Muscle layer of colon (tissue), 2 donors: ENCODE measurements around the gene SERPINB8.
"Not testable (repeated sequence)": the region's sequence is repeated elsewhere in the genome, so short reads cannot be mapped to it uniquely, and the experiment has no call there.

Source experiments
- H3K27ac ChIP-seq: one replicate; pipeline ENCODE4 v1.7.0; 2013; ENCODE audit warnings: low read depth, mild to moderate bottlenecking, low read length, moderate library complexity
- H3K27me3 ChIP-seq, 2 donors: one replicate each; pipeline ENCODE4 v1.7.0; 2013; ENCODE audit warnings: low read length in 2 of 2, mild to moderate bottlenecking in 2 of 2; ENCODE audit not compliant: insufficient read depth in 2 of 2, control insufficient read depth in 1 of 2
- H3K36me3 ChIP-seq: one replicate; pipeline ENCODE4 v1.7.0; 2013; ENCODE audit warnings: mild to moderate bottlenecking, low read length; ENCODE audit not compliant: insufficient read depth
- H3K4me1 ChIP-seq: one replicate; pipeline ENCODE4 v1.7.0; 2013; ENCODE audit warnings: mild to moderate bottlenecking, low read length; ENCODE audit not compliant: insufficient read depth
- H3K4me3 ChIP-seq, 2 donors: one replicate each; pipeline ENCODE4 v1.7.0; 2013; ENCODE audit warnings: low read length in 2 of 2, low read depth in 1 of 2, mild to moderate bottlenecking in 1 of 2, moderate library complexity in 1 of 2
- H3K9ac ChIP-seq: one replicate; pipeline ENCODE4 v1.7.0; 2013; ENCODE audit warnings: low read length
- H3K9me3 ChIP-seq: one replicate; pipeline ENCODE4 v1.7.0; 2013; ENCODE audit warnings: mild to moderate bottlenecking, low read length
- donor health status: abdominal sarcoma.
- donor health status: Adenocarcinoma of cecum.

SERPINB8 gene, protein sequence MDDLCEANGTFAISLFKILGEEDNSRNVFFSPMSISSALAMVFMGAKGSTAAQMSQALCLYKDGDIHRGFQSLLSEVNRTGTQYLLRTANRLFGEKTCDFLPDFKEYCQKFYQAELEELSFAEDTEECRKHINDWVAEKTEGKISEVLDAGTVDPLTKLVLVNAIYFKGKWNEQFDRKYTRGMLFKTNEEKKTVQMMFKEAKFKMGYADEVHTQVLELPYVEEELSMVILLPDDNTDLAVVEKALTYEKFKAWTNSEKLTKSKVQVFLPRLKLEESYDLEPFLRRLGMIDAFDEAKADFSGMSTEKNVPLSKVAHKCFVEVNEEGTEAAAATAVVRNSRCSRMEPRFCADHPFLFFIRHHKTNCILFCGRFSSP

GRCh38 chr18:63969942-63970808, at the start of gene SERPINB8:
SERPINB8 (plus strand) TSS chr18:63970081; CDS start chr18:63978309, 8,228 bp downstream.
- H3K4me3 ChIP-seq: peak within 1 kb of the TSS; percentile 63 to 76

GRCh38 chr18:63922049-63922448, 47.8 kb upstream of the SERPINB8 start:
- Histone ChIP-seq H3K27me3 (no peaks in the 10 kb centered on the region), H3K9ac (no peak overlapping the region), H3K4me3 (no peak overlapping the region), H3K9me3 (no peaks in the 10 kb centered on the region), H3K36me3 (no peaks in the 10 kb centered on the region), H3K4me1 (no peaks in the 10 kb centered on the region), H3K27ac (no peak overlapping the region)

More at GRCh38 chr18:63969942-63970808, at the start of gene SERPINB8:
- H3K27ac ChIP-seq: peak within 1 kb of the TSS; percentile 90
- no peaks in the 10 kb centered on the region for H3K36me3 ChIP-seq
- H3K9ac ChIP-seq: peak within 1 kb of the TSS; percentile 59
- no peaks in the 10 kb centered on the region for H3K27me3 ChIP-seq
- H3K4me1 ChIP-seq: peaks cover 7% of the 10 kb centered on the region
- H3K9me3 ChIP-seq: no peaks in the 10 kb centered on the region

DNA sequence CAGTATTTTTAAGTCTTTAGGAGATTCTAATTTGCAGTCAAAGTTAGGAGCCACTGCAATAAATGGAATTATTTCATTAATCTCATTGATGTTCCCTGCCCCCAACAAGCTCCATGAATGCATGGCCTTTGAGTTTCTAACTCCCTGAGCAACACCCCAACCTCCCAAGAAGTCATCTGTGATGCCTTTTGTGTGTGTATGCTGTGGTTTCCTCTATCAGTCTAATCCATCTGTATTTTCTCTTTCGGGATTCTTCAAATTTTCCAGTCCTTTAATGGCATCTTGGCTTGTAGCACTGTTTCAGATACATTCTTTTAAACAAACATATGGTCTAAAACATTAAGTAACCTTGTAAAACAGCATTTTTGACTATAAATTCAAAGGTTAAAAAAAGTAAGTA, 45.3 kb upstream of the SERPINB8 start:
- Histone ChIP-seq H3K27ac (no peak overlapping the region), H3K27me3 (no peaks in the 10 kb centered on the region), H3K9me3 (no peaks in the 10 kb centered on the region), H3K4me3 (no peak overlapping the region), H3K36me3 (no peaks in the 10 kb centered on the region), H3K9ac (no peak overlapping the region), H3K4me1 (no peaks in the 10 kb centered on the region)

DNA sequence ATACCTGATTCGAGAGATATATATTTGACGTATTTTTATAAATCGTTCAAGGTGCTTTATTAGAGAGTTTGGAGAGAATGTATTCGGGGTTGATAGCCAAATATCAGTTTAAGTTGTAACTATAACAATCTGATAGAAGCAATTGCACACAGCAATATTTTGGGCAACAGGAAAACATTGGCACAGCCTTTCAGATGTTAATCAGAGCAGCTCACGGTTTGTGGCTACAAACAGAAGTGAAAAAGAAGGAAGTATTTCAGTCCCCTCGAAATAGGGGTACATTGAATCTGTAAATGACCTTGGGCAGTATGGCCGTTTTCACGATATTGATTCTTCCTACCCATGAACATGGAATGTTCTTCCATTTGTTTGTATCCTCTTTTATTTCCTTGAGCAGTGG, 41.5 kb upstream of the SERPINB8 start:
- Histone ChIP-seq H3K4me1 (no peaks in the 10 kb centered on the region), H3K36me3 (no peaks in the 10 kb centered on the region), H3K27me3 (no peaks in the 10 kb centered on the region), H3K9me3 (no peaks in the 10 kb centered on the region), H3K9ac (no peak overlapping the region), H3K4me3 (no peak overlapping the region), H3K27ac (no peak overlapping the region)

- H3K4me3 ChIP-seq, H3K9ac ChIP-seq, H3K9me3 ChIP-seq, H3K36me3 ChIP-seq, H3K4me1 ChIP-seq, H3K27me3 ChIP-seq, H3K27ac ChIP-seq: not testable (repeated sequence)
These were observed 40.5 kb upstream of the SERPINB8 start for GRCh38 chr18:63929369-63929768.

GRCh38 chr18:63930773-63931354, 39.0 kb upstream of the SERPINB8 start:
- Histone ChIP-seq H3K4me1 (no peaks in the 10 kb centered on the region), H3K27ac (no peak overlapping the region), H3K9me3 (no peaks in the 10 kb centered on the region), H3K27me3 (no peaks in the 10 kb centered on the region), H3K4me3 (no peak overlapping the region), H3K36me3 (no peaks in the 10 kb centered on the region), H3K9ac (no peak overlapping the region)

- Histone ChIP-seq H3K4me1 (peaks cover 5% of the 10 kb centered on the region), H3K36me3 (no peaks in the 10 kb centered on the region), H3K27me3 (peaks cover 0 to 5% of the 10 kb centered on the region in 2 donors), H3K27ac (peak overlapping the region; percentile 37), H3K4me3 (peak overlapping the region; percentile 67 to 81), H3K9me3 (no peaks in the 10 kb centered on the region), H3K9ac (no peak overlapping the region)
These were observed 33.5 kb upstream of the SERPINB8 start for GRCh38 chr18:63936156-63936931.

DNA sequence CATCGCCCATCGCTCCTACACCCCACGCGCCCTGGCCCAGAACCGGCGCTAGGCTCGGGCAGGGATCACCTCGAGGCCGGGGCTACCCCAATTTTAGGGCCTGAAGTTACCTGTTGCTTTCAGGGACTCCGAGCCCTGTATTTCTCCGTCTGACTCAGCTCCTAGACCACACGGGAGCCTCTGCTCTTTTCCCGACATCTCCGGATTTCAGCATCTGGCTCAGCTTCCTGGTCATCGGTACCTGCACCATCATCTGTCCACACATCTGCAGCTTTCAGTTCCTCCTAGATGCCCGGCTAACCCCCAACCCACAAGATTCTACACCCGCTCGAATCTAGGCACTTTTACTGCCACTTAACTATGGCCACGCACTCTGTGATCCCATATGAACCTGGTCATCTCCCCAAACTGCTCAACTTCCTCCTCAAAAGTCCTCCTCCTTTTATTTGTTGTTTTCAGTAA, 32.9 kb upstream of the SERPINB8 start:
- no peak overlapping the region for H3K9ac ChIP-seq

DNA sequence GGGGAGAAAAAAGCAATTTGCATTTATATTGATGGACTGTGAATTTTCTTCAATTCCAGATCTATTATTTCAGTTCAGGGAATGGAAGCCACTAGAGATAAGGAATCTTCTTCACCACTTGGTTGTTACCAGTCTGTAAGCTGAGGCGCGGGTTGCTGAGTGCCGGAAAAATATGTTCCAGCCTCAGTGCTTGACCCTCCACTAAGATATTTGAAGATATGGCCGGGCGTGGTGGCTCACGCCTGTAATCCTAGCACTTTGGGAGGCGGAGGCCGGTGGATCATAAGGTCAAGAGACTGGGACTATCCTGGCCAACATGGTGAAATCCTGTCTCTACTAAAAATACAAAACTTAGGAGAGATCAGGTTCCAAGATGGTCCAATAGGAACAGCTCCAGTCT, 29.9 kb upstream of the SERPINB8 start:
- Histone ChIP-seq H3K9ac (no peak overlapping the region), H3K27ac (no peak overlapping the region), H3K4me1 (peaks cover 5% of the 10 kb centered on the region), H3K9me3 (no peaks in the 10 kb centered on the region), H3K4me3 (no peak overlapping the region), H3K27me3 (peaks cover 0 to 5% of the 10 kb centered on the region in 2 donors), H3K36me3 (no peaks in the 10 kb centered on the region)

More for the DNA sequence above, 32.9 kb upstream of the SERPINB8 start:
- Histone ChIP-seq H3K27me3 (peaks cover 0 to 5% of the 10 kb centered on the region in 2 donors), H3K36me3 (no peaks in the 10 kb centered on the region), H3K4me3 (peak overlapping the region in 1 of 2 donors; percentile 67), H3K9me3 (no peaks in the 10 kb centered on the region), H3K4me1 (peaks cover 5% of the 10 kb centered on the region), H3K27ac (peak overlapping the region; percentile 37)

DNA sequence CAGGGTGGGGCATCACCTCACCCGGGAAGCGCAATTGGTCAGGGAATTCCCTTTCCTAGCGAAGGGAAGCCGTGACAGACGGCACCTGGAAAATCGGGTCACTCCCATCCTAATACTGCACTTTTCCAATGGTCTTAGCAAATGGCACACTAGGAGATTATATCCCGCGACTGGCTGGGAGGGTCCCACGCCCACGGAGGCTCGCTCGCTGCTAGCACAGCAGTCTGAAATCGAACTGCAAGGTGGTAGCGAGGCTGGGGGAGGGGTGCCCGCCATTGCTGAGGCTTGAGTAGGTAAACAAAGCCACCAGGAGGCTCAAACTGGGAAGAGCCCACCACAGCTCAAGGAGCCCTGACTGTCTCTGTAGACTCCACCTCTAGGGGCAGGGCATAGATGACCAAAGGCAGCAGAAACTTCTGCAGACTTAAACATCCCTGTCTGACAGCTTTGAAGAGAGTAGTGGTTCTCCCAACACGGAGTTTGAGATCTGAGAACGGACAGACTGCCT, 29.3 kb upstream of the SERPINB8 start:
- H3K27me3 ChIP-seq, H3K9me3 ChIP-seq, H3K4me1 ChIP-seq, H3K9ac ChIP-seq, H3K36me3 ChIP-seq, H3K27ac ChIP-seq, H3K4me3 ChIP-seq: not testable (repeated sequence)
